ENCODE measurements around the gene SPEF2.
"Not testable (repeated sequence)": the region's sequence is repeated elsewhere in the genome, so short reads cannot be mapped to it uniquely, and the experiment has no call there.

SPEF2 gene

GRCh38 chr5:35852084-35852734 is 234.5 kb downstream of the SPEF2 start:
- Histone ChIP-seq H3K27me3 (ENCODE audit: control insufficient read depth, insufficient read depth, low read length) (no peaks in the 10 kb centered on the region), H3K4me1 (ENCODE audit: control insufficient read depth, insufficient read depth, low read length) (no peaks in the 10 kb centered on the region; the same call in 1 of the 2 replicates), H3K9me3 (ENCODE audit: control insufficient read depth, insufficient read depth, low read depth, low read length) (peaks cover 9% of the 10 kb centered on the region), H3K36me3 (ENCODE audit: control insufficient read depth, insufficient read depth, low read length) (no peaks in the 10 kb centered on the region), H3K27ac (ENCODE audit: low read depth, low read length) (no peak overlapping the region), H3K9ac (ENCODE audit: low read length) (no peak overlapping the region), H3K4me3 (ENCODE audit: low read depth, low read length) (no peak overlapping the region)

DNA sequence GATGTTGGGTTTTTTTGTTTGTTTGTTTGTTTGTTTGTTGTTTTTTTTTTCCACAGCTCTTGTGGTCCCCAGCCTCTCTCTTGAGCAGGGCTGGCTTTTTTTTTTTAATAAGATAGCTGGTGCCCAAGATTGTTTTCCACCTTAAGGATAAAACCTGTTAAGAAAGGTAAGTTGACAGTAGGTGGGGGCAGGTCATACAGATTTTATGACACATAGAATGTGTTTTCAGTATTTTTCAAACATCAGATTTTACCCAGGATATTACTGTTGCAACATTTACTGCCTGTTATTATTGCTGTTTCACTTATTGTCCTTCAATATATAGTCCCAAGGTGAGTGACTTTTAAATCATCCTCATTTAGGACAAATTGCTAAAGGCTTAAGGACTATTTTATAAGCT is 235.1 kb downstream of the SPEF2 start:
- no peak overlapping the region for H3K27ac ChIP-seq (ENCODE audit: low read depth, low read length)
- H3K27me3 ChIP-seq (ENCODE audit: control insufficient read depth, insufficient read depth, low read length): no peaks in the 10 kb centered on the region
- H3K4me3 ChIP-seq (ENCODE audit: low read depth, low read length): no peak overlapping the region
- H3K9ac ChIP-seq (ENCODE audit: low read length): no peak overlapping the region
- no peaks in the 10 kb centered on the region for H3K36me3 ChIP-seq (ENCODE audit: control insufficient read depth, insufficient read depth, low read length)
- H3K9me3 ChIP-seq (ENCODE audit: control insufficient read depth, insufficient read depth, low read depth, low read length): peaks cover 6% of the 10 kb centered on the region
- peaks cover 3% of the 10 kb centered on the region; the same call in 1 of the 2 replicates for H3K4me1 ChIP-seq (ENCODE audit: control insufficient read depth, insufficient read depth, low read length)

- Histone ChIP-seq H3K9ac (ENCODE audit: low read length) (no peak overlapping the region), H3K4me1 (ENCODE audit: control insufficient read depth, insufficient read depth, low read length) (peaks cover 5% of the 10 kb centered on the region; the same call in 1 of the 2 replicates), H3K9me3 (ENCODE audit: control insufficient read depth, insufficient read depth, low read depth, low read length) (no peaks in the 10 kb centered on the region), H3K27me3 (ENCODE audit: control insufficient read depth, insufficient read depth, low read length) (no peaks in the 10 kb centered on the region), H3K4me3 (ENCODE audit: low read depth, low read length) (no peak overlapping the region), H3K36me3 (ENCODE audit: control insufficient read depth, insufficient read depth, low read length) (no peaks in the 10 kb centered on the region), H3K27ac (ENCODE audit: low read depth, low read length) (no peak overlapping the region)
Observed at GRCh38 chr5:35853631-35854030, 236.0 kb downstream of the SPEF2 start.

DNA sequence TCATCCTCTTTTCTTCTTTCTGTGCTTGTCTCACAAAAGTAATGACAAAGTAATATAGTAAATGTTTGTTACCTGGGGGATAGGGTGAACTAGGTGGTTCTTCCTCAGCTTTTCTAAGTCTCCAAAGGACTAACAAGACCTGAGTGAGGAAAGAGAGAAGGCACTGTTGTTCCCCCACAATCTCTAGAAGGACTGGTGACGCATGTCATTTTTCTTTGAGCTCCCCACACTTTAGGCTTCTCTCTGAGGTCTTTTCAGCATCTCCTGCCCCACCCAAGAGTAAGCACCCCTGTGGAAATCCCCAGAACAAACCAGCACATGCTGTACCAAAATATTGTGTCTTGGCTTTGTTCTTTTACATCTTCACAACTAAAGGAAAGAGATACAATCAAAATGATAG is 236.6 kb downstream of the SPEF2 start:
- Histone ChIP-seq H3K9me3 (ENCODE audit: control insufficient read depth, insufficient read depth, low read depth, low read length) (no peaks in the 10 kb centered on the region), H3K27ac (ENCODE audit: low read depth, low read length) (no peak overlapping the region), H3K4me1 (ENCODE audit: control insufficient read depth, insufficient read depth, low read length) (peaks cover 12% of the 10 kb centered on the region), H3K27me3 (ENCODE audit: control insufficient read depth, insufficient read depth, low read length) (no peaks in the 10 kb centered on the region), H3K36me3 (ENCODE audit: control insufficient read depth, insufficient read depth, low read length) (no peaks in the 10 kb centered on the region), H3K9ac (ENCODE audit: low read length) (no peak overlapping the region), H3K4me3 (ENCODE audit: low read depth, low read length) (no peak overlapping the region)

- H3K9me3 ChIP-seq (ENCODE audit: control insufficient read depth, insufficient read depth, low read depth, low read length): no peaks in the 10 kb centered on the region
- peaks cover 17% of the 10 kb centered on the region for H3K4me1 ChIP-seq (ENCODE audit: control insufficient read depth, insufficient read depth, low read length)
- H3K4me3 ChIP-seq (ENCODE audit: low read depth, low read length): no peak overlapping the region
- H3K36me3 ChIP-seq (ENCODE audit: control insufficient read depth, insufficient read depth, low read length): no peaks in the 10 kb centered on the region
- H3K27ac ChIP-seq (ENCODE audit: low read depth, low read length): no peak overlapping the region
- H3K27me3 ChIP-seq (ENCODE audit: control insufficient read depth, insufficient read depth, low read length): no peaks in the 10 kb centered on the region
- no peak overlapping the region for H3K9ac ChIP-seq (ENCODE audit: low read length)
Observed at GRCh38 chr5:35855187-35855586, 237.5 kb downstream of the SPEF2 start.

GRCh38 chr5:35856186-35856764 is 238.6 kb downstream of the SPEF2 start:
- not testable (repeated sequence) for H3K36me3 ChIP-seq (ENCODE audit: control insufficient read depth, insufficient read depth, low read length)

GRCh38 chr5:35856765-35857351 is 239.2 kb downstream of the SPEF2 start, which contains the start of gene IL7R:
Gene IL7R (plus strand): TSS chr5:35856891. CDS start chr5:35856978, 87 bp downstream.
- H3K27ac ChIP-seq (ENCODE audit: low read depth, low read length): no peak within 1 kb of the TSS
- H3K4me1 ChIP-seq (ENCODE audit: control insufficient read depth, insufficient read depth, low read length): peaks cover 23% of the 10 kb centered on the region
- H3K27me3 ChIP-seq (ENCODE audit: control insufficient read depth, insufficient read depth, low read length): no peaks in the 10 kb centered on the region
- no peak within 1 kb of the TSS for H3K4me3 ChIP-seq (ENCODE audit: low read depth, low read length)
- no peaks in the 10 kb centered on the region for H3K36me3 ChIP-seq (ENCODE audit: control insufficient read depth, insufficient read depth, low read length)
- H3K9me3 ChIP-seq (ENCODE audit: control insufficient read depth, insufficient read depth, low read depth, low read length): no peaks in the 10 kb centered on the region
- H3K9ac ChIP-seq (ENCODE audit: low read length): no peak within 1 kb of the TSS

More at GRCh38 chr5:35856186-35856764, 238.6 kb downstream of the SPEF2 start:
- H3K9me3 ChIP-seq (ENCODE audit: control insufficient read depth, insufficient read depth, low read depth, low read length); H3K9ac ChIP-seq (ENCODE audit: low read length); H3K4me3 ChIP-seq (ENCODE audit: low read depth, low read length); H3K27me3 ChIP-seq (ENCODE audit: control insufficient read depth, insufficient read depth, low read length); H3K27ac ChIP-seq (ENCODE audit: low read depth, low read length): not testable (repeated sequence)
- peaks cover 23% of the 10 kb centered on the region for H3K4me1 ChIP-seq (ENCODE audit: control insufficient read depth, insufficient read depth, low read length)

GRCh38 chr5:35857606-35858205 is 240.0 kb downstream of the SPEF2 start:
- no peak overlapping the region for H3K27ac ChIP-seq (ENCODE audit: low read depth, low read length)
- no peaks in the 10 kb centered on the region for H3K9me3 ChIP-seq (ENCODE audit: control insufficient read depth, insufficient read depth, low read depth, low read length)
- no peak overlapping the region for H3K9ac ChIP-seq (ENCODE audit: low read length)
- no peak overlapping the region for H3K4me3 ChIP-seq (ENCODE audit: low read depth, low read length)
- H3K27me3 ChIP-seq (ENCODE audit: control insufficient read depth, insufficient read depth, low read length): no peaks in the 10 kb centered on the region
- H3K36me3 ChIP-seq (ENCODE audit: control insufficient read depth, insufficient read depth, low read length): no peaks in the 10 kb centered on the region
- peaks cover 23% of the 10 kb centered on the region for H3K4me1 ChIP-seq (ENCODE audit: control insufficient read depth, insufficient read depth, low read length)

- Histone ChIP-seq H3K36me3 (ENCODE audit: control insufficient read depth, insufficient read depth, low read length) (no peaks in the 10 kb centered on the region), H3K4me1 (ENCODE audit: control insufficient read depth, insufficient read depth, low read length) (peaks cover 23% of the 10 kb centered on the region), H3K27ac (ENCODE audit: low read depth, low read length) (no peak overlapping the region), H3K9me3 (ENCODE audit: control insufficient read depth, insufficient read depth, low read depth, low read length) (peaks cover under 1% of the 10 kb centered on the region; the same call in 1 of the 2 replicates), H3K4me3 (ENCODE audit: low read depth, low read length) (no peak overlapping the region), H3K9ac (ENCODE audit: low read length) (no peak overlapping the region), H3K27me3 (ENCODE audit: control insufficient read depth, insufficient read depth, low read length) (no peaks in the 10 kb centered on the region)
Observed at GRCh38 chr5:35859101-35859661, 241.5 kb downstream of the SPEF2 start.

DNA sequence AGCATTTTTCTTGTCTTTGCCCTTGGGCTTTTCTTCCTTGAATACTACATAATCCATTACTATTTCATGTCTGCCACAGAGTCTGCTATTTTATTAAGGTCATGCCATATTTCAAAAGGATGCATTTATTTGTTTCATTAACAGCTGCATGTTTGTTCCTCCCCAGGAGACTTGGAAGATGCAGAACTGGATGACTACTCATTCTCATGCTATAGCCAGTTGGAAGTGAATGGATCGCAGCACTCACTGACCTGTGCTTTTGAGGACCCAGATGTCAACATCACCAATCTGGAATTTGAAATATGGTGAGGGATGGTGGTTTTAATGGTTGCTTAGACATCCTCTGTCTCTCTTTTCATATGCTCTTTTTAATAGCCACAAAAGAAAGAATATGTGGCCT is 243.0 kb downstream of the SPEF2 start:
- Histone ChIP-seq H3K9ac (ENCODE audit: low read length) (no peak overlapping the region), H3K27me3 (ENCODE audit: control insufficient read depth, insufficient read depth, low read length) (no peaks in the 10 kb centered on the region), H3K27ac (ENCODE audit: low read depth, low read length) (no peak overlapping the region), H3K4me1 (ENCODE audit: control insufficient read depth, insufficient read depth, low read length) (peaks cover 23% of the 10 kb centered on the region), H3K9me3 (ENCODE audit: control insufficient read depth, insufficient read depth, low read depth, low read length) (peaks cover 3% of the 10 kb centered on the region; the same call in 1 of the 2 replicates), H3K36me3 (ENCODE audit: control insufficient read depth, insufficient read depth, low read length) (no peaks in the 10 kb centered on the region), H3K4me3 (ENCODE audit: low read depth, low read length) (no peak overlapping the region)

- H3K9ac ChIP-seq (ENCODE audit: low read length): no peak overlapping the region
- H3K4me1 ChIP-seq (ENCODE audit: control insufficient read depth, insufficient read depth, low read length): peaks cover 23% of the 10 kb centered on the region
- H3K27ac ChIP-seq (ENCODE audit: low read depth, low read length): no peak overlapping the region
- no peak overlapping the region for H3K4me3 ChIP-seq (ENCODE audit: low read depth, low read length)
- H3K36me3 ChIP-seq (ENCODE audit: control insufficient read depth, insufficient read depth, low read length): no peaks in the 10 kb centered on the region
- peaks cover 3% of the 10 kb centered on the region; the same call in 1 of the 2 replicates for H3K9me3 ChIP-seq (ENCODE audit: control insufficient read depth, insufficient read depth, low read depth, low read length)
- no peaks in the 10 kb centered on the region for H3K27me3 ChIP-seq (ENCODE audit: control insufficient read depth, insufficient read depth, low read length)
Observed at GRCh38 chr5:35861718-35862117, 244.1 kb downstream of the SPEF2 start.
